SK-N-SH treated with all-trans-retinoic acid at 6 μM for 48 hours (cell line): ENCODE results near the gene FLAD1.

ENCODE experiments used
- ATAC-seq: fragments of 200-7000 bp; cut with Tn5 transposase; 3 replicates; pipeline ENCODE4 v1.9.1; 2020; ENCODE audit warnings: mild to moderate bottlenecking, moderate library complexity
- ARNTL ChIP-seq: fragments of 450-650 bp; formaldehyde crosslinking; IDR thresholded peaks from 2 replicates; pipeline ENCODE4 v1.5.0; 2020; ENCODE audit warnings: low read depth, mild to moderate bottlenecking, moderate library complexity, borderline replicate concordance
- BACH2 ChIP-seq: fragments of 250-450 bp; sonication (Bioruptor Pico); IDR thresholded peaks from 2 replicates; pipeline ENCODE4 v1.9.0; 2021; ENCODE audit warnings: mild to moderate bottlenecking, borderline replicate concordance
- CREB5 ChIP-seq: fragments of 250-450 bp; sonication (Bioruptor Pico); IDR thresholded peaks from 2 replicates; pipeline ENCODE4 v1.5.1; 2020; ENCODE audit warnings: low read depth, mild to moderate bottlenecking, moderate library complexity
- CSDC2 ChIP-seq: fragments of 250-450 bp; sonication (Bioruptor Pico); IDR thresholded peaks from 2 replicates; pipeline ENCODE4 v1.5.0; 2020; ENCODE audit warnings: mild to moderate bottlenecking, moderate library complexity
- CSRNP3 ChIP-seq: fragments of 250-450 bp; sonication (Bioruptor Pico); IDR thresholded peaks from 2 replicates; pipeline ENCODE4 v1.5.1; 2021; ENCODE audit warnings: mild to moderate bottlenecking, moderate library complexity
- ESRRG ChIP-seq: fragments of 250-450 bp; sonication (Bioruptor Pico); IDR thresholded peaks from 2 replicates; pipeline ENCODE4 v1.6.1; 2021; ENCODE audit warnings: mild to moderate bottlenecking
- GLIS3 ChIP-seq: fragments of 250-450 bp; sonication (Bioruptor Pico); IDR thresholded peaks from 2 replicates; pipeline ENCODE4 v1.5.0; 2020; ENCODE audit warnings: mild to moderate bottlenecking, moderate library complexity
- ISL1 ChIP-seq: fragments of 250-450 bp; sonication (Bioruptor Pico); IDR thresholded peaks from 2 replicates; pipeline ENCODE4 v2.1.2; 2022; ENCODE audit warnings: mild to moderate bottlenecking, moderate library complexity
- OSR1 ChIP-seq: fragments of 250-450 bp; sonication (Bioruptor Pico); IDR thresholded peaks from 2 replicates; pipeline ENCODE4 v1.8.0; 2022; ENCODE audit warnings: moderate library complexity, mild to moderate bottlenecking, inconsistent platforms
- POU6F1 ChIP-seq: fragments of 250-450 bp; sonication (Bioruptor Pico); IDR thresholded peaks from 2 replicates; pipeline ENCODE4 v1.8.0; 2021; ENCODE audit warnings: low read depth, mild to moderate bottlenecking, moderate library complexity, borderline replicate concordance
- PPARA ChIP-seq: fragments of 250-450 bp; sonication (Bioruptor Pico); IDR thresholded peaks from 2 replicates; pipeline ENCODE4 v1.5.0; 2020; ENCODE audit warnings: mild to moderate bottlenecking, borderline replicate concordance
- RARB ChIP-seq: fragments of 250-450 bp; sonication (Bioruptor Pico); IDR thresholded peaks from 2 replicates; pipeline ENCODE4 v1.8.0; 2021; ENCODE audit warnings: mild to moderate bottlenecking, moderate library complexity
- SNAI2 ChIP-seq: fragments of 250-450 bp; sonication (Bioruptor Pico); IDR thresholded peaks from 2 replicates; pipeline ENCODE4 v1.5.0; 2020; ENCODE audit warnings: mild to moderate bottlenecking, moderate library complexity
- TCF4 ChIP-seq: fragments of 250-450 bp; sonication (Bioruptor Pico); IDR thresholded peaks from 2 replicates; pipeline ENCODE4 v1.8.0; 2021; ENCODE audit warnings: mild to moderate bottlenecking, moderate library complexity, borderline replicate concordance
- TOX ChIP-seq: fragments of 250-450 bp; sonication (Bioruptor Pico); IDR thresholded peaks from 2 replicates; pipeline ENCODE4 v1.8.0; 2021; ENCODE audit warnings: mild to moderate bottlenecking, moderate library complexity, borderline replicate concordance
- TSHZ2 ChIP-seq: fragments of 250-450 bp; sonication (Bioruptor Pico); IDR thresholded peaks from 2 replicates; pipeline ENCODE4 v1.5.0; 2020; ENCODE audit warnings: mild to moderate bottlenecking, moderate library complexity
- ZFP3 ChIP-seq: fragments of 250-450 bp; sonication (Bioruptor Pico); IDR thresholded peaks from 2 replicates; pipeline ENCODE4 v1.5.0; 2020; ENCODE audit warnings: mild to moderate bottlenecking, moderate library complexity
- ZFP30 ChIP-seq: fragments of 450-650 bp; formaldehyde crosslinking; IDR thresholded peaks from 2 replicates; pipeline ENCODE4 v1.5.0; 2022; ENCODE audit warnings: mild to moderate bottlenecking, moderate library complexity
- ZNF565 ChIP-seq: fragments of 450-650 bp; formaldehyde crosslinking; conservative IDR thresholded peaks from 2 replicates; pipeline ENCODE4 v1.5.0; 2020; ENCODE audit warnings: low read depth, mild to moderate bottlenecking, moderate library complexity
- ZNF70 ChIP-seq: fragments of 450-650 bp; formaldehyde crosslinking; IDR thresholded peaks from 2 replicates; pipeline ENCODE4 v1.5.0; 2020; ENCODE audit warnings: mild to moderate bottlenecking, moderate library complexity
- ZNF8 ChIP-seq: fragments of 450-650 bp; formaldehyde crosslinking; IDR thresholded peaks from 2 replicates; pipeline ENCODE4 v1.5.0; 2020; ENCODE audit warnings: mild to moderate bottlenecking, moderate library complexity

The FLAD1 gene

GRCh38 chr1:155037851-155038441, 54.8 kb downstream of the FLAD1 start:
- no peak for ATAC-seq
- TF ChIP-seq ZNF70 (CRISPR knock-in tag) (no peak), PPARA (CRISPR knock-in tag) (no peak), TOX (CRISPR knock-in tag) (no peak), ZFP3 (CRISPR knock-in tag) (no peak), CREB5 (CRISPR knock-in tag) (no peak), BACH2 (CRISPR knock-in tag) (no peak), TCF4 (CRISPR knock-in tag) (no peak), RARB (no peak), ARNTL (CRISPR knock-in tag) (no peak), CSDC2 (CRISPR knock-in tag) (no peak), ESRRG (no peak), ZNF565 (no peak), OSR1 (CRISPR knock-in tag) (no peak), POU6F1 (no peak), ZNF8 (CRISPR knock-in tag) (no peak), GLIS3 (CRISPR knock-in tag) (no peak), TSHZ2 (CRISPR knock-in tag) (no peak), ISL1 (CRISPR knock-in tag) (no peak), CSRNP3 (CRISPR knock-in tag) (no peak)

- TF ChIP-seq ESRRG (no peak), CSRNP3 (CRISPR knock-in tag) (no peak), CSDC2 (CRISPR knock-in tag) (no peak), OSR1 (CRISPR knock-in tag) (no peak), TOX (CRISPR knock-in tag) (no peak), PPARA (CRISPR knock-in tag) (no peak), ZNF70 (CRISPR knock-in tag) (no peak), GLIS3 (CRISPR knock-in tag) (no peak), SNAI2 (no peak), TSHZ2 (CRISPR knock-in tag) (no peak), ARNTL (CRISPR knock-in tag) (no peak), ISL1 (CRISPR knock-in tag) (no peak), ZFP30 (CRISPR knock-in tag) (no peak)
- no peak; the same call in 2 of the 3 replicates for ATAC-seq
Observed at GRCh38 chr1:155038602-155039307, 55.6 kb downstream of the FLAD1 start.
